ENCODE data around the gene MYO19.

GRCh38 chr17:36485027-36485426, 49.6 kb downstream of the MYO19 start:
- TF ChIP-seq, protein P1, sequence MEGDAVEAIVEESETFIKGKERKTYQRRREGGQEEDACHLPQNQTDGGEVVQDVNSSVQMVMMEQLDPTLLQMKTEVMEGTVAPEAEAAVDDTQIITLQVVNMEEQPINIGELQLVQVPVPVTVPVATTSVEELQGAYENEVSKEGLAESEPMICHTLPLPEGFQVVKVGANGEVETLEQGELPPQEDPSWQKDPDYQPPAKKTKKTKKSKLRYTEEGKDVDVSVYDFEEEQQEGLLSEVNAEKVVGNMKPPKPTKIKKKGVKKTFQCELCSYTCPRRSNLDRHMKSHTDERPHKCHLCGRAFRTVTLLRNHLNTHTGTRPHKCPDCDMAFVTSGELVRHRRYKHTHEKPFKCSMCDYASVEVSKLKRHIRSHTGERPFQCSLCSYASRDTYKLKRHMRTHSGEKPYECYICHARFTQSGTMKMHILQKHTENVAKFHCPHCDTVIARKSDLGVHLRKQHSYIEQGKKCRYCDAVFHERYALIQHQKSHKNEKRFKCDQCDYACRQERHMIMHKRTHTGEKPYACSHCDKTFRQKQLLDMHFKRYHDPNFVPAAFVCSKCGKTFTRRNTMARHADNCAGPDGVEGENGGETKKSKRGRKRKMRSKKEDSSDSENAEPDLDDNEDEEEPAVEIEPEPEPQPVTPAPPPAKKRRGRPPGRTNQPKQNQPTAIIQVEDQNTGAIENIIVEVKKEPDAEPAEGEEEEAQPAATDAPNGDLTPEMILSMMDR (IDR thresholded peaks at IDR 0.05; ENCODE audit: low read depth, low read length), result no peak
- TF ChIP-seq EZH2phosphoT487 (IDR thresholded peaks at IDR 0.05; ENCODE audit: low read depth), result no peak

Data from OCI-LY3 (cell line).